ENCODE results near the gene PSMD6.

- TF ChIP-seq, protein P1, sequence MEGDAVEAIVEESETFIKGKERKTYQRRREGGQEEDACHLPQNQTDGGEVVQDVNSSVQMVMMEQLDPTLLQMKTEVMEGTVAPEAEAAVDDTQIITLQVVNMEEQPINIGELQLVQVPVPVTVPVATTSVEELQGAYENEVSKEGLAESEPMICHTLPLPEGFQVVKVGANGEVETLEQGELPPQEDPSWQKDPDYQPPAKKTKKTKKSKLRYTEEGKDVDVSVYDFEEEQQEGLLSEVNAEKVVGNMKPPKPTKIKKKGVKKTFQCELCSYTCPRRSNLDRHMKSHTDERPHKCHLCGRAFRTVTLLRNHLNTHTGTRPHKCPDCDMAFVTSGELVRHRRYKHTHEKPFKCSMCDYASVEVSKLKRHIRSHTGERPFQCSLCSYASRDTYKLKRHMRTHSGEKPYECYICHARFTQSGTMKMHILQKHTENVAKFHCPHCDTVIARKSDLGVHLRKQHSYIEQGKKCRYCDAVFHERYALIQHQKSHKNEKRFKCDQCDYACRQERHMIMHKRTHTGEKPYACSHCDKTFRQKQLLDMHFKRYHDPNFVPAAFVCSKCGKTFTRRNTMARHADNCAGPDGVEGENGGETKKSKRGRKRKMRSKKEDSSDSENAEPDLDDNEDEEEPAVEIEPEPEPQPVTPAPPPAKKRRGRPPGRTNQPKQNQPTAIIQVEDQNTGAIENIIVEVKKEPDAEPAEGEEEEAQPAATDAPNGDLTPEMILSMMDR (conservative IDR thresholded peaks at IDR 0.05; ENCODE audit: low read length), result no peak
- no peak for TF ChIP-seq EZH2phosphoT487 (IDR thresholded peaks at IDR 0.05; ENCODE audit: borderline replicate concordance)
These were observed 46.5 kb downstream of the PSMD6 start for GRCh38 chr3:63976872-63977200.
